H9 (cell line): ENCODE measurements around the gene CEMIP. TPM values are rescaled to one million over a fixed set of nuclear protein-coding genes. Genes with fewer than 3 reads are reported as not detected.

Source experiments
- DNase-seq: peaks from one replicate; pipeline ENCODE4 v3.0.0-alpha.2; 2017
- H2AFZ ChIP-seq: one replicate; pipeline ENCODE4 v1.6.1; 2013; ENCODE audit warnings: mild to moderate bottlenecking, low read length, control low read depth, moderate library complexity
- H2AK5ac ChIP-seq: 2 replicates; pipeline ENCODE4 v1.6.1; 2013; ENCODE audit warnings: low read length, control low read depth, mixed read lengths; ENCODE audit not compliant: insufficient read length
- H2BK120ac ChIP-seq: one replicate; pipeline ENCODE4 v1.6.1; 2013; ENCODE audit warnings: low read depth, mild to moderate bottlenecking, low read length, control low read depth, inconsistent platforms; ENCODE audit not compliant: poor library complexity, severe bottlenecking
- H2BK12ac ChIP-seq: 2 replicates; pipeline ENCODE4 v1.6.1; 2013; ENCODE audit warnings: low read length, control low read depth, mixed read lengths, low read depth; ENCODE audit not compliant: insufficient read length
- H2BK15ac ChIP-seq: 2 replicates; pipeline ENCODE4 v1.6.1; 2013; ENCODE audit warnings: low read depth, low read length, control low read depth
- H2BK20ac ChIP-seq: one replicate; pipeline ENCODE4 v1.6.1; 2013; ENCODE audit warnings: low read depth, mild to moderate bottlenecking, low read length, control low read depth, inconsistent platforms; ENCODE audit not compliant: poor library complexity, severe bottlenecking
- H2BK5ac ChIP-seq: 2 replicates; pipeline ENCODE4 v1.6.1; 2013; ENCODE audit warnings: low read length, control low read depth, mixed read lengths; ENCODE audit not compliant: insufficient read length
- H3K14ac ChIP-seq: 2 replicates; pipeline ENCODE4 v1.6.1; 2013; ENCODE audit warnings: low read length, control low read depth; ENCODE audit not compliant: insufficient read depth
- H3K18ac ChIP-seq: 2 replicates; pipeline ENCODE4 v1.6.1; 2013; ENCODE audit warnings: low read depth, mild to moderate bottlenecking, mixed read lengths, low read length, control low read depth; ENCODE audit not compliant: insufficient read length
- H3K23ac ChIP-seq: 2 replicates; pipeline ENCODE4 v1.6.1; 2013; ENCODE audit warnings: low read length, control low read depth, mixed read lengths, low read depth; ENCODE audit not compliant: insufficient read length
- H3K23me2 ChIP-seq: 2 replicates; pipeline ENCODE4 v1.6.1; 2013; ENCODE audit warnings: low read depth, mild to moderate bottlenecking, mixed read lengths, low read length, control low read depth; ENCODE audit not compliant: insufficient read length, poor library complexity, severe bottlenecking
- H3K27ac ChIP-seq: 2 replicates; pipeline ENCODE4 v1.5.1; 2013; ENCODE audit warnings: low read length, control low read depth, mixed read lengths, low read depth; ENCODE audit not compliant: insufficient read length
- H3K27me3 ChIP-seq: 2 replicates; pipeline ENCODE4 v1.6.1; 2013; ENCODE audit warnings: low read length, control low read depth, inconsistent platforms; ENCODE audit not compliant: insufficient read depth
- H3K4ac ChIP-seq: 2 replicates; pipeline ENCODE4 v1.6.1; 2013; ENCODE audit warnings: low read depth, mild to moderate bottlenecking, control low read depth, inconsistent platforms, low read length, moderate library complexity
- H3K4me1 ChIP-seq: 2 replicates; pipeline ENCODE4 v1.6.1; 2013; ENCODE audit warnings: low read length, control low read depth, inconsistent platforms; ENCODE audit not compliant: insufficient read depth
- H3K4me2 ChIP-seq: 2 replicates; pipeline ENCODE4 v1.6.1; 2013; ENCODE audit warnings: low read length, control low read depth, mixed read lengths; ENCODE audit not compliant: insufficient read length, insufficient read depth
- H3K56ac ChIP-seq: 2 replicates; pipeline ENCODE4 v1.6.1; 2013; ENCODE audit warnings: low read depth, mild to moderate bottlenecking, mixed read lengths, low read length, control low read depth; ENCODE audit not compliant: insufficient read length
- H3K79me1 ChIP-seq: 2 replicates; pipeline ENCODE4 v1.6.1; 2013; ENCODE audit warnings: low read depth, mild to moderate bottlenecking, moderate library complexity, low read length, control low read depth, inconsistent platforms; ENCODE audit not compliant: insufficient read depth, poor library complexity, severe bottlenecking
- H3K79me2 ChIP-seq: 2 replicates; pipeline ENCODE4 v1.6.1; 2013; ENCODE audit warnings: low read length, control low read depth, inconsistent platforms; ENCODE audit not compliant: insufficient read depth
- H3K9ac ChIP-seq: 2 replicates; pipeline ENCODE4 v1.6.1; 2013; ENCODE audit warnings: low read length, control low read depth, mixed read lengths; ENCODE audit not compliant: insufficient read length; ENCODE audit errors: extremely low read depth
- H3K9me3 ChIP-seq: one replicate; pipeline ENCODE4 v1.6.1; 2013; ENCODE audit warnings: low read depth, low read length, inconsistent platforms; ENCODE audit not compliant: control insufficient read depth
- H3T11ph ChIP-seq: one replicate; pipeline ENCODE4 v1.6.1; 2013; ENCODE audit warnings: mild to moderate bottlenecking, low read length, control low read depth, inconsistent platforms
- H4K20me1 ChIP-seq: one replicate; pipeline ENCODE4 v1.6.1; 2013; ENCODE audit not compliant: control insufficient read depth, insufficient read length, insufficient read depth
- H4K5ac ChIP-seq: 2 replicates; pipeline ENCODE4 v1.6.1; 2013; ENCODE audit warnings: low read depth, mild to moderate bottlenecking, mixed read lengths, low read length, control low read depth; ENCODE audit not compliant: insufficient read length
- H4K8ac ChIP-seq: replicated peaks from 2 replicates; pipeline ENCODE4 v1.6.1; 2013; ENCODE audit warnings: low read length, control low read depth, mixed read lengths, low read depth; ENCODE audit not compliant: insufficient read length
- H4K91ac ChIP-seq: 2 replicates; pipeline ENCODE4 v1.6.1; 2013; ENCODE audit warnings: low read depth, mild to moderate bottlenecking, moderate library complexity, mixed read lengths, low read length, control low read depth; ENCODE audit not compliant: insufficient read length
- H3K27ac Mint-ChIP-seq, 3 experiments: 2 replicates in 2 of 3; 3 replicates in 1 of 3; pipeline ENCODE4 v1.8.0; 2020 to 2021; ENCODE audit warnings: mixed read lengths in 3 of 3, mild to moderate bottlenecking in 1 of 3, moderate library complexity in 1 of 3
- H3K27me3 Mint-ChIP-seq: 2 replicates; pipeline ENCODE4 v1.8.0; 2021; ENCODE audit warnings: low read depth, mild to moderate bottlenecking, moderate library complexity, mixed read lengths
- H3K36me3 Mint-ChIP-seq, 3 experiments: 2 replicates in 2 of 3; 3 replicates in 1 of 3; pipeline ENCODE4 v1.8.0; 2020 to 2021; ENCODE audit warnings: low read depth in 3 of 3, mixed read lengths in 3 of 3; ENCODE audit not compliant: insufficient read depth in 1 of 3
- H3K4me1 Mint-ChIP-seq, 2 experiments: 2 replicates each; pipeline ENCODE4 v1.8.0; 2020; ENCODE audit warnings: mixed read lengths in 2 of 2
- H3K4me3 Mint-ChIP-seq, 2 experiments: 2 replicates in 1 of 2; 3 replicates in 1 of 2; pipeline ENCODE4 v1.8.0; 2020 to 2021; ENCODE audit warnings: mild to moderate bottlenecking in 2 of 2, mixed read lengths in 2 of 2, moderate library complexity in 1 of 2
- H3K9me3 Mint-ChIP-seq, 2 experiments: 2 replicates in 1 of 2; 3 replicates in 1 of 2; pipeline ENCODE4 v1.8.0; 2020; ENCODE audit warnings: mild to moderate bottlenecking in 2 of 2, mixed read lengths in 2 of 2, moderate library complexity in 1 of 2
- CTCF ChIP-seq: fragments of 200-600 bp; sonication (generic); conservative IDR thresholded peaks from 3 replicates; pipeline ENCODE4 v1.8.0; 2021; ENCODE audit warnings: antibody characterized with exemption, mild to moderate bottlenecking
- WGBS: extraction: QIAGEN DNeasy Blood & Tissue Kit; methylation state at CpG from one replicate; pipeline ENCODE4 v1.1.7; 2013; ENCODE audit warnings: missing lambda C conversion rate, low lambda C conversion rate, mixed read lengths; ENCODE audit not compliant: insufficient read length; ENCODE audit errors: extremely low coverage; 5-methylcytosine and 5-hydroxymethylcytosine counted together
- total RNA-seq: library from RNA; stranded (reverse); gene quantifications from 2 replicates; pipeline ENCODE4 v1.2.1, GENCODE V29; 2021

The CEMIP gene
- total RNA-seq, 1 experiment from 2014 or later, result 0.09 TPM

- H2BK15ac ChIP-seq, result 0 out of 2 replicates have a peak overlapping the region, but pooled peaks have one; percentile 24
- no peak overlapping the region for H3K23ac ChIP-seq
- H2AK5ac ChIP-seq, result no peak overlapping the region
- Mint-ChIP-seq H3K4me1 (peaks cover 26 to 31% of the 10 kb centered on the region in 2 experiments), H3K36me3 (peaks cover 12 to 28% (median 18%) of the 10 kb centered on the region in 3 experiments), H3K4me3 (no peak overlapping the region), H3K27me3 (no peaks in the 10 kb centered on the region), H3K9me3 (no peaks in the 10 kb centered on the region), H3K27ac (no peak overlapping the region)
- H4K5ac ChIP-seq, result no peak overlapping the region
- no peak overlapping the region for H2AFZ ChIP-seq
- DNase-seq, result no peak
- H3K4me1 ChIP-seq, result peaks cover 2% of the 10 kb centered on the region; the same call in 1 of the 2 replicates
- no CpG with 5 or more reads among the region's 9 CpGs for WGBS
- H3T11ph ChIP-seq, result no peak overlapping the region
- no peak overlapping the region for H4K91ac ChIP-seq
- H3K27ac ChIP-seq, result no peak overlapping the region
- H3K9ac ChIP-seq, result no peak overlapping the region
- no peak overlapping the region for H2BK5ac ChIP-seq
- no peak overlapping the region for H2BK20ac ChIP-seq
- H4K8ac ChIP-seq, result no peak overlapping the region
- H3K14ac ChIP-seq, result no peak overlapping the region
- H3K79me2 ChIP-seq, result peaks cover 39% of the 10 kb centered on the region
- no peak overlapping the region for H3K4ac ChIP-seq
- H4K20me1 ChIP-seq, result no peaks in the 10 kb centered on the region
- no peaks in the 10 kb centered on the region for H3K9me3 ChIP-seq
- H3K27me3 ChIP-seq, result no peaks in the 10 kb centered on the region
- no peak overlapping the region for H3K4me2 ChIP-seq
- H3K23me2 ChIP-seq, result peaks cover 8% of the 10 kb centered on the region
- no peak overlapping the region for H3K56ac ChIP-seq
- no peak overlapping the region for H2BK120ac ChIP-seq
- H2BK12ac ChIP-seq, result no peak overlapping the region
- no peak overlapping the region for H3K18ac ChIP-seq
- TF ChIP-seq CTCF, result no peak
- H3K79me1 ChIP-seq, result peaks cover 21% of the 10 kb centered on the region
These were observed 205.7 kb downstream of the CEMIP start for GRCh38 chr15:80984856-80985255.
